IPS-18a (cell line): ENCODE measurements around the gene QPCT.
"Not testable (repeated sequence)": the region's sequence is repeated elsewhere in the genome, so short reads cannot be mapped to it uniquely, and the experiment has no call there.

Source experiments
- H3K27ac ChIP-seq: one replicate; pipeline ENCODE4 v1.5.1; 2013; ENCODE audit warnings: low read length
- H3K27me3 ChIP-seq: one replicate; pipeline ENCODE4 v1.6.1; 2013; ENCODE audit warnings: mild to moderate bottlenecking, low read length; ENCODE audit not compliant: control insufficient read depth, insufficient read depth
- H3K36me3 ChIP-seq: one replicate; pipeline ENCODE4 v1.6.1; 2013; ENCODE audit warnings: low read depth, low read length; ENCODE audit not compliant: control insufficient read depth
- H3K4me1 ChIP-seq: one replicate; pipeline ENCODE4 v1.6.1; 2013; ENCODE audit warnings: low read depth, low read length; ENCODE audit not compliant: control insufficient read depth
- H3K4me3 ChIP-seq: one replicate; pipeline ENCODE4 v1.5.1; 2013; ENCODE audit warnings: low read length
- H3K9ac ChIP-seq: one replicate; pipeline ENCODE4 v1.6.1; 2013; ENCODE audit warnings: mild to moderate bottlenecking, low read length, moderate library complexity
- H3K9me3 ChIP-seq: one replicate; pipeline ENCODE4 v1.6.1; 2013; ENCODE audit warnings: low read depth, low read length; ENCODE audit not compliant: control insufficient read depth

The QPCT gene

DNA sequence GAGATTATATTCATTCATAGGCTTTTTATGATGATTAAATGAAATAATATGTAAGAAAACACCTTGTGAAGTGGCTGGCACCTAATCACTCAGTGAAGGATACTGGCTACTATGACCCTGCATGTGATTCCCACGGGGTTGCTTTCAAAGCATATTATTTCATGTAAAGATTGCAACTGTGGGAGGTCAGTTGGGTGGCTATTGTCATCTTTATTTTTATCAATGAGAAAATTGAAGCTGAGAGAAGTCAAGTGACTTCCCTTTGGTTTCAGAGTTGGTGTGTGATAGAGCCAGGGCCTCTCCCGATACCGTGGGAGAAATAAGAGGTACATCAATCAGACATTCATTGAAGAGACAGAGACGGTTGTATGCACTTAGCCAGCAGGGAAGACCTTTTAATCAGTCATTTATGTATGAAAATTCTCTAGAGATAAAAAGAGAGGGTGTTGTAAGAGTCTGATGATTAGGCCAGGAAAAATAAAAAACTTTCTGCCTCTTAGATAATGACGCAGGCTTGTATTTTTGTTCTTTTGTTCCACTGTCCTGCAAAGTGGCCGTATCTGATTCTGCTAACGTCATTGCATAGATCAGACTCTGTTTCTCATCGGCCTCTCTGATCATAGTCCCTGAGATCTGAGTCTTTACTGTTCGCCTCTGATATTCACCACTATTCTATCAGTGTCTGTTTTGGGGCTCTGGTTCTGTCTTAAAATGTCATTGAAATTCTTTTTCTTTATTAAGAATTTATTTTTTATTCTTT, 50.5 kb downstream of the QPCT start:
- Histone ChIP-seq H3K27ac (no peak overlapping the region), H3K4me3 (no peak overlapping the region), H3K9ac (no peak overlapping the region), H3K36me3 (no peaks in the 10 kb centered on the region), H3K4me1 (peaks cover 18% of the 10 kb centered on the region), H3K9me3 (no peaks in the 10 kb centered on the region), H3K27me3 (no peaks in the 10 kb centered on the region)

GRCh38 chr2:37396890-37397565, 52.6 kb downstream of the QPCT start:
- H3K9me3 ChIP-seq: no peaks in the 10 kb centered on the region
- H3K27ac ChIP-seq: no peak overlapping the region
- H3K9ac ChIP-seq: no peak overlapping the region
- no peaks in the 10 kb centered on the region for H3K36me3 ChIP-seq
- peaks cover 9% of the 10 kb centered on the region for H3K4me1 ChIP-seq
- no peak overlapping the region for H3K4me3 ChIP-seq
- no peaks in the 10 kb centered on the region for H3K27me3 ChIP-seq

DNA sequence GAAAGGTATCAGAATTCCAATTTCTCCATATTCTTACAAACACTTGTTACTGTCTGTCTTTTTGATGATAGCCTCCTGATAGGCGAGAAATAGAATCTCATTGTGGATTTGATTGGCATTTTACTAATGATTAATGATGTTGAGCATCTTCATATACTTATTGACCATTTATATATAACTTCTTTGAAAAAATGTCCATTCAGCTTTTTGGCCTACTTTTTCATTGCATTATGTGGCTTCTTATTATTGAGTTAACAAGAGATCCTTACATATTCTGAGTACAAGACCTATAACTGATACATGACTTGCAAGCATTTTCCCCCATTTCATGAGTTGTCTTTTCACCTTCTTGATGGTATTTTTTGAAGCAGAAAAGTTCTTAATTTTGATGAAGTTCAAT, 54.6 kb downstream of the QPCT start:
- Histone ChIP-seq H3K27me3 (no peaks in the 10 kb centered on the region), H3K36me3 (no peaks in the 10 kb centered on the region), H3K4me3 (no peak overlapping the region), H3K9me3 (no peaks in the 10 kb centered on the region), H3K27ac (no peak overlapping the region), H3K9ac (no peak overlapping the region), H3K4me1 (peaks cover 9% of the 10 kb centered on the region)

DNA sequence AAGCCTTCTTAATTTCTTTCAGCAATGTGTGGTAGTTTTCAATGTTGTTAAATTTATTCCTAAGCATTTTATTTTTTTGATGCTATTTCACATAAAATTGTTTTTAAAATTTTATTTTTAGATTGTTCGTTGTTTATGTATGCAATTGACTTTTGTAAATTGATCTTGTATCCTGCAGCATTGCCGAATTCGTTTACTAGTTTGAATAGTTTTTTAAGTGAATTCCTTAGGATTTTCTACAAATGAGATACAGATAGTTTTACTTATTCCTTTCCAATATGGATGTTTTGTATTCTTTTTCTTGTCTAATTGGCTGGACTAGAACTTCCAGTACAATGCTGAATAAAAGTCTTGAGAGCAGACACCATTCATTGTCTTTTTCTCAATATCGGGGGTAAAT, 55.6 kb downstream of the QPCT start:
- Histone ChIP-seq H3K27me3 (no peaks in the 10 kb centered on the region), H3K27ac (no peak overlapping the region), H3K4me1 (peaks cover 9% of the 10 kb centered on the region), H3K4me3 (no peak overlapping the region), H3K36me3 (no peaks in the 10 kb centered on the region), H3K9ac (no peak overlapping the region), H3K9me3 (no peaks in the 10 kb centered on the region)

- H3K9ac ChIP-seq: no peak overlapping the region
Measured at GRCh38 chr2:37402636-37403035, 58.2 kb downstream of the QPCT start.

DNA sequence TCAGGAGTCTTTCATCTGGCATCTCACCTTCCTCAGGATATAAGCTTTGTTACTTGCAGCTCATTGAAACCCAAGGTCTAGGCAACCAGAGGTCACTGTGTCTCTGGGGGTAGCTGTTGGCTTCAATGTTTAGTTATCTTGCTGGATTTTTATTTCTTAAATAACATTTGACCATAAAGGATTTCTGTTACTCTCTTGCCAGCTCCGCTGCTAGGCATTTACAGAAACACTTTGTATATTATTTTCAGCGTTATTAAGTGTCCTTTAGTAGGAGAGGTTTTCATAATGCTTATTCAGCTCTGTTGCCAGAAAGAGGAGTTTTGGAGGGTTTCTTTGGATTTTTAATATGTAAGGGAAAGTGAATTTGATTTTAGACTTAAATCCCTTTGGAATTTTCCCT, 61.4 kb downstream of the QPCT start:
- Histone ChIP-seq H3K27me3 (no peaks in the 10 kb centered on the region), H3K4me1 (no peaks in the 10 kb centered on the region), H3K4me3 (no peak overlapping the region), H3K27ac (no peak overlapping the region), H3K9ac (no peak overlapping the region), H3K36me3 (no peaks in the 10 kb centered on the region), H3K9me3 (no peaks in the 10 kb centered on the region)

More at GRCh38 chr2:37402636-37403035, 58.2 kb downstream of the QPCT start:
- no peaks in the 10 kb centered on the region for H3K4me1 ChIP-seq
- no peaks in the 10 kb centered on the region for H3K9me3 ChIP-seq
- H3K36me3 ChIP-seq: no peaks in the 10 kb centered on the region
- H3K27ac ChIP-seq: no peak overlapping the region
- no peaks in the 10 kb centered on the region for H3K27me3 ChIP-seq
- H3K4me3 ChIP-seq: no peak overlapping the region

- Histone ChIP-seq H3K4me3 (no peak overlapping the region), H3K27me3 (no peaks in the 10 kb centered on the region), H3K9ac (no peak overlapping the region), H3K36me3 (no peaks in the 10 kb centered on the region), H3K9me3 (no peaks in the 10 kb centered on the region), H3K4me1 (peaks cover 5% of the 10 kb centered on the region), H3K27ac (no peak overlapping the region)
Measured at GRCh38 chr2:37412231-37412630, 67.8 kb downstream of the QPCT start.

- H3K9me3 ChIP-seq, H3K27ac ChIP-seq, H3K9ac ChIP-seq, H3K27me3 ChIP-seq, H3K4me1 ChIP-seq, H3K36me3 ChIP-seq, H3K4me3 ChIP-seq: not testable (repeated sequence)
Measured at GRCh38 chr2:37413911-37414469, 69.6 kb downstream of the QPCT start.

DNA sequence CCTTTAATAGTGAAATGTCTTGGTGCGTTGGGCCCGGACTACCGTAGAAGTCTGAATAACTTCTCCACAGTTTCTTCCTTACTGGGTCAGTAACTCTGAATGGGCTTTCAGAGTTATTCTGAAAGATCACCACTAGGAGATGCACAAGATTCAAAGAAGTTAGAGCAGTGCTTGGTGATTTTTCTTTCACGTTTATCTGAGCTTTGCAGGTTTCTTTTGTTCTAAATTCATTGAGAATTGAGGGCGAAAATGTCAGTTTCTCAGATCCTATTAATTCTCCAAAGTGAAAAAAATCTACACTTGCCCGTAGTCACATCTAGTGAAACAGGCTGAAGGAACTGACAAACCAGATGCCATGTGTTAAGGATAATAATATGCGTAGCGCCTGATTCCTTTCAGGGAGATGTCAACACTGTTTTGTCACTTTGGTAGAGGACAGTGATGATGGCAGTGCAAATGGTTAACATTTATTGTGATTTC, 70.1 kb downstream of the QPCT start:
- Histone ChIP-seq H3K4me1 (peaks cover 5% of the 10 kb centered on the region), H3K4me3 (no peak overlapping the region), H3K27ac (no peak overlapping the region), H3K27me3 (no peaks in the 10 kb centered on the region), H3K36me3 (no peaks in the 10 kb centered on the region), H3K9me3 (no peaks in the 10 kb centered on the region), H3K9ac (no peak overlapping the region)

GRCh38 chr2:37415128-37415820, 70.8 kb downstream of the QPCT start:
- Histone ChIP-seq H3K4me3 (no peak overlapping the region), H3K27me3 (no peaks in the 10 kb centered on the region)

GRCh38 chr2:37417321-37417720, 72.9 kb downstream of the QPCT start:
- H3K4me1 ChIP-seq: peaks cover 5% of the 10 kb centered on the region
- no peak overlapping the region for H3K9ac ChIP-seq
- no peaks in the 10 kb centered on the region for H3K36me3 ChIP-seq
- H3K27ac ChIP-seq: no peak overlapping the region
- no peaks in the 10 kb centered on the region for H3K9me3 ChIP-seq
- H3K27me3 ChIP-seq: no peaks in the 10 kb centered on the region
- H3K4me3 ChIP-seq: no peak overlapping the region

More at GRCh38 chr2:37415128-37415820, 70.8 kb downstream of the QPCT start:
- Histone ChIP-seq H3K4me1 (peaks cover 5% of the 10 kb centered on the region), H3K9ac (no peak overlapping the region), H3K36me3 (no peaks in the 10 kb centered on the region), H3K9me3 (no peaks in the 10 kb centered on the region), H3K27ac (no peak overlapping the region)
